Measurements from ENCODE around the gene LGALS7.

Gene LGALS7

GRCh38 chr19:38726761-38727301 lies 46.5 kb downstream of the LGALS7 start:
- no peak for DNase-seq (ENCODE audit: low spot score)

DNA sequence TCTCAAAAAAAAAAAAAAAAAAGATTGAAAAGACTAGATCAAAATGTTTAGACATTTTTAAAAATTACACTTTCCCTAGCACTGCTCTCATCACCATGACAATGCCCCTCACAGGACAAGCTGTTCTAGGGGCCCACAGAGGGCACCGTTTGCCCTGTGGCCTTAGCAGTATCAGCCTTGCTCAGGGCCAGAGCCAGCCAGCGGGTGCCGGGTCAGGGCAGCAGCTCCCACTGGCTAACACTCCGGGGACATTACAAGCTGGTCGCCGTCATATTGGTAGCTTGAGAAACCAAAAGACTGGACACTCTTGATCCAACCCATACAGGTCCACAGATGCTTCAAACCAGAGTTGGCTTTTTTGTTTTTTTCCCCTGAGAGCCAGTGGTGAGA lies 47.0 kb downstream of the LGALS7 start:
- DNase-seq (ENCODE audit: low spot score) = no peak

- DNase-seq (ENCODE audit: low spot score) = no peak
Measured at GRCh38 chr19:38725469-38726283, 47.6 kb downstream of the LGALS7 start.

GRCh38 chr19:38723990-38724854 lies 49.1 kb downstream of the LGALS7 start:
- no peak for DNase-seq (ENCODE audit: low spot score)

- DNase-seq (ENCODE audit: low spot score) = no peak
Measured at GRCh38 chr19:38723606-38723965, 49.7 kb downstream of the LGALS7 start.

GRCh38 chr19:38722947-38723605 lies 50.2 kb downstream of the LGALS7 start:
- no peak for DNase-seq (ENCODE audit: low spot score)

- peak; percentile 96 for DNase-seq (ENCODE audit: low spot score)
Measured at GRCh38 chr19:38721979-38722773, 51.1 kb downstream of the LGALS7 start.

GRCh38 chr19:38721496-38721895 lies 51.8 kb downstream of the LGALS7 start:
- DNase-seq (ENCODE audit: low spot score) = no peak

Measured in putamen (tissue), 1 donor.